HEK293 (cell line): Measurements from ENCODE around the gene ZNF668.

Experiments
- CTCF ChIA-PET: fragments of 350-600 bp; formaldehyde crosslinking; extraction: SDS; loops from one replicate; lab custom pipeline; 2021; ENCODE audit warnings: antibody characterized with exemption; lab: Yijun Ruan, JAX
- POLR2A ChIA-PET: fragments of 300-600 bp; formaldehyde crosslinking; extraction: SDS; loops from one replicate; lab custom pipeline; 2020; ENCODE audit warnings: antibody characterized with exemption, inconsistent platforms; lab: Yijun Ruan, JAX
- H3K27ac ChIP-seq: fragments of 200-500 bp; sonication (Bioruptor generic); 2 replicates; pipeline ENCODE4 v1.5.1; 2014; ENCODE audit warnings: low read depth, low read length, control low read depth, inconsistent platforms; ENCODE audit errors: extremely low read depth
- H3K36me3 ChIP-seq, 2 experiments: fragments of 200-500 bp in 1 of 2; sonication (Bioruptor generic) in 1 of 2; 1 replicate in 1 of 2; 2 replicates in 1 of 2; pipeline ENCODE4 v1.5.1; 2014 to 2017; ENCODE audit warnings: inconsistent platforms in 2 of 2, low read length in 2 of 2; ENCODE audit not compliant: control insufficient read depth in 2 of 2, insufficient read depth in 1 of 2
- H3K4me1 ChIP-seq: fragments of 200-500 bp; sonication (Bioruptor generic); 2 replicates; pipeline ENCODE4 v1.5.1; 2014; ENCODE audit warnings: mild to moderate bottlenecking, low read length, inconsistent platforms; ENCODE audit not compliant: control insufficient read depth, insufficient read depth
- H3K4me3 ChIP-seq: 2 replicates; pipeline ENCODE4 v1.5.1; 2011; ENCODE audit warnings: low read depth, mild to moderate bottlenecking, control low read depth, low read length, moderate library complexity
- H3K9me3 ChIP-seq: fragments of 200-500 bp; sonication (Bioruptor generic); 2 replicates; pipeline ENCODE4 v1.5.1; 2014; ENCODE audit warnings: low read depth, low read length, inconsistent platforms; ENCODE audit not compliant: control insufficient read depth, insufficient read depth
- PATZ1 ChIP-seq: fragments of 450-650 bp; formaldehyde crosslinking; IDR thresholded peaks from 2 replicates; pipeline ENCODE4 v1.5.1; 2016; ENCODE audit warnings: missing biosample characterization, missing genetic modification characterization
- PBX3 ChIP-seq: sonication (generic); formaldehyde crosslinking; IDR thresholded peaks from 2 replicates; pipeline ENCODE4 v1.8.1; 2022; ENCODE audit warnings: mild to moderate bottlenecking, moderate library complexity, missing genetic modification reagents
- PRDM1 ChIP-seq: fragments of 450-650 bp; formaldehyde crosslinking; IDR thresholded peaks from 2 replicates; pipeline ENCODE4; 2016; ENCODE audit warnings: missing biosample characterization, missing genetic modification characterization
- SCRT2 ChIP-seq: fragments of 450-650 bp; formaldehyde crosslinking; IDR thresholded peaks from 2 replicates; pipeline ENCODE4 v1.5.1; 2016; ENCODE audit warnings: missing biosample characterization, missing genetic modification characterization
- YY1 ChIP-seq: fragments of 450-650 bp; formaldehyde crosslinking; IDR thresholded peaks from 2 replicates; pipeline ENCODE4 v1.5.1; 2018; ENCODE audit warnings: missing biosample characterization, missing genetic modification characterization
- ZBTB26 ChIP-seq: fragments of 450-650 bp; formaldehyde crosslinking; optimal IDR thresholded peaks from 2 replicates; pipeline ENCODE3; 2016; ENCODE audit warnings: missing biosample characterization, mild to moderate bottlenecking, missing genetic modification characterization
- ZBTB7A ChIP-seq: fragments of 450-650 bp; formaldehyde crosslinking; IDR thresholded peaks from 2 replicates; pipeline ENCODE4 v1.5.1; 2016; ENCODE audit warnings: low read depth, missing biosample characterization, missing genetic modification characterization
- ZNF138 ChIP-seq: fragments of 450-650 bp; formaldehyde crosslinking; IDR thresholded peaks from 2 replicates; pipeline ENCODE4 v1.5.1; 2016; ENCODE audit warnings: missing biosample characterization, missing genetic modification characterization, borderline replicate concordance
- ZNF148 ChIP-seq: fragments of 450-650 bp; formaldehyde crosslinking; IDR thresholded peaks from 2 replicates; pipeline ENCODE4 v1.5.0; 2017; ENCODE audit warnings: missing biosample characterization, missing genetic modification characterization, borderline replicate concordance
- ZNF394 ChIP-seq: fragments of 450-650 bp; formaldehyde crosslinking; IDR thresholded peaks from 2 replicates; pipeline ENCODE4 v1.5.1; 2016; ENCODE audit warnings: missing biosample characterization, missing genetic modification characterization, mild to moderate bottlenecking, moderate library complexity, borderline replicate concordance
- ZNF501 ChIP-seq: fragments of 450-650 bp; formaldehyde crosslinking; IDR thresholded peaks from 2 replicates; pipeline ENCODE4 v1.5.1; 2016; ENCODE audit warnings: missing biosample characterization, missing genetic modification characterization
- ZNF555 ChIP-seq: fragments of 450-650 bp; formaldehyde crosslinking; conservative IDR thresholded peaks from 2 replicates; pipeline ENCODE4 v1.5.1; 2017; ENCODE audit warnings: missing biosample characterization, mild to moderate bottlenecking, missing genetic modification characterization, inconsistent platforms
- ZNF785 ChIP-seq: fragments of 450-650 bp; formaldehyde crosslinking; IDR thresholded peaks from 2 replicates; pipeline ENCODE4 v1.5.1; 2016; ENCODE audit warnings: missing biosample characterization, missing genetic modification characterization
- TF ChIP-seq, protein P1 (sequence below): fragments of 450-650 bp; formaldehyde crosslinking; conservative IDR thresholded peaks from 2 replicates; pipeline ENCODE4 v1.5.1; 2016; ENCODE audit warnings: low read depth, missing biosample characterization, missing genetic modification characterization

ZNF668 gene

DNA sequence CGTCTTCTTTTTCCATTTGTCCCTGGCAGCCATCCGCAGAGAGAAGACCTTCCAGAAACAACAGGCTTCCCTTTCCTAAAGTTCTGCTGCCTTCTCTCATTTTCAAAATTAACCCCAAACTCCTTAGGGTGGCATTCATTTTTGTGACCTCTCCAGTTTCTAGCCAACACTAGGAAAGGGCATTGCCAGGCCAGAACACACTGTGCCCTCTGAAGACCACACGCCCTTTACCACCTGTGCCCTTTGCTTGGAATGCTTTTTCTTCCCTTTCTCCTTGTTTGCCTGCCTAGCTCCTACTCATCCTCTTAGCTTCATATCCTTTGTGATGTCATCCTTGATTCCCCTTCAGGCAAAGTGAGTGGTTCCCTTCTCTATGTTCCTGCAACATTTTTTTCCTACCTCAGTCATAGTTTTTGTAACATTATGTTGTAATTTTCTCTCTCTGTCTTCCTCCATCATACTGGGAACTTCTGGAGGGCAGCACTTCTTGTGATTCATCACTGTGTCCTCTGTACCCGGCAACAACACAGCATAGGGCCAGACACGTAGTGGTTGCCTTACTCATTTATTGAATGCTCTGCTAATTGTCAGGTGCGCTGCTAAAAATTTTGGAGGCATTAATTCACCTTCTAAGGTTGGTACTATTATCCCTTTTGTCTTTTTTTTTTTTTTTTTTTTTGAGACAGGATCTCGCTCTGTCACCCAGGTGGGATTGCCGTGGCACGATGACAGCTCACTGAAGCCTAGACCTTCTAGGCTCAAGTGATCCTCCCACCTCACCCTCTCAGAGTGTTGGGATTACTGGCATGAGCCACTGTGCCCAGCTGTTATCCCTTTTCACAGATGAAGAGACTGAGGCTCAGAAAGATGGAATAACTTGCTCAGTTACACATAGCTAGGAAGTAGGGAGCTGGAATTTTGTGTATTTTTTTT lies 44.4 kb upstream of the ZNF668 start:
- Histone ChIP-seq H3K4me3 (peak overlapping the region; percentile 75), H3K36me3 (peaks cover 31 to 42% of the 10 kb centered on the region in 2 experiments), H3K27ac (peak overlapping the region; percentile 57), H3K9me3 (no peaks in the 10 kb centered on the region), H3K4me1 (peaks cover 4% of the 10 kb centered on the region; the same call in 1 of the 2 replicates)
- TF ChIP-seq ZNF785 (tag by site-specific recombination): no peak
- TF ChIP-seq ZBTB7A: no peak
- TF ChIP-seq SCRT2 (tag by site-specific recombination): no peak
- no peak for TF ChIP-seq ZBTB26
- TF ChIP-seq PRDM1 (tag by site-specific recombination): peak; percentile 38
- POLR2A ChIA-PET: interaction anchor here (0.8 to 2.1 kb wide), 29 partner anchors 7 to 756 kb away, joined by 3 to 104 read pairs (median 5); partner anchors contain the start of genes FUS, ORAI3, PRSS8 and STX4
- CTCF ChIA-PET: interaction anchor here (0.5 to 2.9 kb wide), 6 partner anchors 24 to 217 kb away, joined by 3 to 24 read pairs (median 3); partner anchors contain the start of gene HSD3B7

DNA sequence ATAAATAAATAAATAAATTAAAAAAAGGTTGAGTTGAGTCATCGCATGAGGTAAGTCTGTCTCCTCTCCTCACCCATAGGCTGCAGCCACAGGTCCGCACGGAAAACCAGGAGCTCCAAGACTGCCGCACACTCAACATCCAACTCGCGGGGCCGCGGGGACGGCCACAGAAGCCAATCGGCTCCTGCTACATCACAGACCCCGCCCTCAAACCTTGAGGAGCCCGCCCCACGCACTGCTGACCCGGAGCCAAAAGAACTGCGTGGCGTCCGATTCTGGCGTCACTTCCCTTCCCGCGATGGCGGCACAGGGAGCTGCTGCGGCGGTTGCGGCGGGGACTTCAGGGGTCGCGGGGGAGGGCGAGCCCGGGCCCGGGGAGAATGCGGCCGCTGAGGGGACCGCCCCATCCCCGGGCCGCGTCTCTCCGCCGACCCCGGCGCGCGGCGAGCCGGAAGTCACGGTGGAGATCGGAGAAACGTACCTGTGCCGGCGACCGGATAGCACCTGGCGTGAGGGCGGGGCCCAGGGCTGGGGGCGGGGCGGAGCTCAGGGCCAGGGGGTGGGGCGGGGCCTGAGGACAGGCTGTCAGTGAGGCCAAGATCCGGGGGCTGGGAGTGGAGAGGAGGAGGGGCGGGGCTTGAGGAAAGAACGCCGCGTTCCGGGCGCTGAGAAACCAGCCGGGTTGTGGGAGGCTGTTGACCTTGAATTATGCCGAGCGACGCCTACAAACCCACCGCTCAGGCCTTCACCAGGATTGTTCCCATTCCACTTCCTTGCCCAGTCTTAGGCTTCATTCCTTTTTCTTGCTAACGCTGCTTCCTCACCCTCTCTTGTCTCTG lies 43.6 kb upstream of the ZNF668 start, which contains the start of gene KAT8:
Gene KAT8, plus strand, starts transcription at position 281 of the 839 bp plus-strand sequence. Its CDS starts 18 bp downstream, at position 299.
- peaks cover 29 to 49% of the 10 kb centered on the region in 2 experiments for H3K36me3 ChIP-seq
- H3K27ac ChIP-seq: peak within 1 kb of the TSS; percentile 57
- TF ChIP-seq ZNF138 (tag by site-specific recombination) (no peak), PBX3 (CRISPR knock-in tag) (peak; percentile 39; the same call in 1 of the 2 replicates), ZNF501 (tag by site-specific recombination) (peak; percentile 88; the same call in 1 of the 2 replicates), PATZ1 (tag by site-specific recombination) (no peak), ZNF555 (tag by site-specific recombination) (peak; percentile 71), YY1 (tag by site-specific recombination) (peak; percentile 93), ZNF148 (tag by site-specific recombination) (no peak), ZNF394 (tag by site-specific recombination) (peak; percentile 99)
- TF ChIP-seq, protein P1, sequence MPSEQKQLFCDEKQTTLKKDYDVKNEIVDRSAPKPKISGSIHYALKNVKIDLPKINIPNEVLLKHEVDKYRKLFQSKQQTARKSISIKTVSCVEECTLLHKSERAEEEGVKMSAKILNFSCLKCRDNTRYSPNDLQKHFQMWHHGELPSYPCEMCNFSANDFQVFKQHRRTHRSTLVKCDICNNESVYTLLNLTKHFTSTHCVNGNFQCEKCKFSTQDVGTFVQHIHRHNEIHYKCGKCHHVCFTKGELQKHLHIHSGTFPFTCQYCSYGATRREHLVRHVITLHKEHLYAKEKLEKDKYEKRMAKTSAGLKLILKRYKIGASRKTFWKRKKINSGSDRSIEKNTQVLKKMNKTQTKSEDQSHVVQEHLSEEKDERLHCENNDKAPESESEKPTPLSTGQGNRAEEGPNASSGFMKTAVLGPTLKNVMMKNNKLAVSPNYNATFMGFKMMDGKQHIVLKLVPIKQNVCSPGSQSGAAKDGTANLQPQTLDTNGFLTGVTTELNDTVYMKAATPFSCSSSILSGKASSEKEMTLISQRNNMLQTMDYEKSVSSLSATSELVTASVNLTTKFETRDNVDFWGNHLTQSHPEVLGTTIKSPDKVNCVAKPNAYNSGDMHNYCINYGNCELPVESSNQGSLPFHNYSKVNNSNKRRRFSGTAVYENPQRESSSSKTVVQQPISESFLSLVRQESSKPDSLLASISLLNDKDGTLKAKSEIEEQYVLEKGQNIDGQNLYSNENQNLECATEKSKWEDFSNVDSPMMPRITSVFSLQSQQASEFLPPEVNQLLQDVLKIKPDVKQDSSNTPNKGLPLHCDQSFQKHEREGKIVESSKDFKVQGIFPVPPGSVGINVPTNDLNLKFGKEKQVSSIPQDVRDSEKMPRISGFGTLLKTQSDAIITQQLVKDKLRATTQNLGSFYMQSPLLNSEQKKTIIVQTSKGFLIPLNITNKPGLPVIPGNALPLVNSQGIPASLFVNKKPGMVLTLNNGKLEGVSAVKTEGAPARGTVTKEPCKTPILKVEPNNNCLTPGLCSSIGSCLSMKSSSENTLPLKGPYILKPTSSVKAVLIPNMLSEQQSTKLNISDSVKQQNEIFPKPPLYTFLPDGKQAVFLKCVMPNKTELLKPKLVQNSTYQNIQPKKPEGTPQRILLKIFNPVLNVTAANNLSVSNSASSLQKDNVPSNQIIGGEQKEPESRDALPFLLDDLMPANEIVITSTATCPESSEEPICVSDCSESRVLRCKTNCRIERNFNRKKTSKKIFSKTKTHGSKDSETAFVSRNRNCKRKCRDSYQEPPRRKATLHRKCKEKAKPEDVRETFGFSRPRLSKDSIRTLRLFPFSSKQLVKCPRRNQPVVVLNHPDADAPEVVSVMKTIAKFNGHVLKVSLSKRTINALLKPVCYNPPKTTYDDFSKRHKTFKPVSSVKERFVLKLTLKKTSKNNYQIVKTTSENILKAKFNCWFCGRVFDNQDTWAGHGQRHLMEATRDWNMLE (tag by site-specific recombination): peak; percentile 95

More for the DNA sequence above, 43.6 kb upstream of the ZNF668 start, which contains the start of gene KAT8:
- Histone ChIP-seq H3K9me3 (no peaks in the 10 kb centered on the region), H3K4me3 (peak within 1 kb of the TSS; percentile 75), H3K4me1 (peaks cover 4% of the 10 kb centered on the region; the same call in 1 of the 2 replicates)
- POLR2A ChIA-PET: interaction anchor here (0.7 to 2.1 kb wide), 41 partner anchors 8 to 757 kb away, joined by 3 to 104 read pairs (median 4); partner anchors contain the start of genes FUS, ORAI3, PRSS53 and PRSS8
- CTCF ChIA-PET: interaction anchor here (0.6 to 2.9 kb wide), 5 partner anchors 25 to 261 kb away, joined by 3 to 24 read pairs (median 3); partner anchors contain the start of gene HSD3B7
